IPS-18c (cell line): ENCODE results near the gene FBRSL1.

ENCODE experiments used
- H3K4me3 ChIP-seq: 2 replicates; pipeline ENCODE4 v1.7.0; 2013; ENCODE audit warnings: low read depth, mild to moderate bottlenecking, low read length, moderate library complexity; ENCODE audit not compliant: insufficient read depth
- H3K9me3 ChIP-seq: one replicate; pipeline ENCODE4 v1.6.1; 2013; ENCODE audit warnings: mild to moderate bottlenecking, low read length, moderate library complexity; ENCODE audit not compliant: control insufficient read depth, insufficient read depth

Gene FBRSL1

GRCh38 chr12:132488127-132489077 lies 1.5 kb upstream of the FBRSL1 start:
- Histone ChIP-seq H3K4me3 (peak overlapping the region; percentile 66; the same call in 1 of the 2 replicates), H3K9me3 (no peaks in the 10 kb centered on the region)

GRCh38 chr12:132489078-132489601 lies 811 bp upstream of the FBRSL1 start:
- H3K4me3 ChIP-seq, result peak overlapping the region; percentile 66

GRCh38 chr12:132490422-132491137 lies 629 bp downstream of the FBRSL1 start:
- H3K9me3 ChIP-seq, result no peaks in the 10 kb centered on the region
- H3K4me3 ChIP-seq, result peak overlapping the region; percentile 60

More at GRCh38 chr12:132489078-132489601, 811 bp upstream of the FBRSL1 start:
- no peaks in the 10 kb centered on the region for H3K9me3 ChIP-seq

- Histone ChIP-seq H3K9me3 (no peaks in the 10 kb centered on the region), H3K4me3 (peak overlapping the region; percentile 60)
These were observed 1.2 kb downstream of the FBRSL1 start for GRCh38 chr12:132491138-132491663.

- H3K9me3 ChIP-seq, result no peaks in the 10 kb centered on the region
These were observed 1.9 kb downstream of the FBRSL1 start for GRCh38 chr12:132491761-132492378.

GRCh38 chr12:132492522-132492921 lies 2.6 kb downstream of the FBRSL1 start:
- Histone ChIP-seq H3K9me3 (no peaks in the 10 kb centered on the region), H3K4me3 (no peak overlapping the region)

More at GRCh38 chr12:132491761-132492378, 1.9 kb downstream of the FBRSL1 start:
- peak overlapping the region; percentile 60 for H3K4me3 ChIP-seq

- no peaks in the 10 kb centered on the region for H3K9me3 ChIP-seq
- H3K4me3 ChIP-seq, result no peak overlapping the region
These were observed 3.0 kb downstream of the FBRSL1 start for GRCh38 chr12:132492951-132493350.

- Histone ChIP-seq H3K9me3 (no peaks in the 10 kb centered on the region), H3K4me3 (no peak overlapping the region)
These were observed 3.7 kb downstream of the FBRSL1 start for GRCh38 chr12:132493482-132494178.

GRCh38 chr12:132494294-132495164 lies 4.6 kb downstream of the FBRSL1 start:
- no peak overlapping the region for H3K4me3 ChIP-seq

GRCh38 chr12:132495165-132495544 lies 5.2 kb downstream of the FBRSL1 start:
- H3K4me3 ChIP-seq, result no peak overlapping the region

More at GRCh38 chr12:132494294-132495164, 4.6 kb downstream of the FBRSL1 start:
- no peaks in the 10 kb centered on the region for H3K9me3 ChIP-seq

GRCh38 chr12:132495629-132496357 lies 5.8 kb downstream of the FBRSL1 start:
- Histone ChIP-seq H3K4me3 (no peak overlapping the region), H3K9me3 (no peaks in the 10 kb centered on the region)

More at GRCh38 chr12:132495165-132495544, 5.2 kb downstream of the FBRSL1 start:
- no peaks in the 10 kb centered on the region for H3K9me3 ChIP-seq

- Histone ChIP-seq H3K4me3 (no peak overlapping the region), H3K9me3 (no peaks in the 10 kb centered on the region)
These were observed 6.4 kb downstream of the FBRSL1 start for GRCh38 chr12:132496358-132496669.

GRCh38 chr12:132496710-132497109 lies 6.8 kb downstream of the FBRSL1 start:
- H3K4me3 ChIP-seq, result no peak overlapping the region

GRCh38 chr12:132497514-132498405 lies 7.8 kb downstream of the FBRSL1 start:
- no peaks in the 10 kb centered on the region for H3K9me3 ChIP-seq
- no peak overlapping the region for H3K4me3 ChIP-seq

More at GRCh38 chr12:132496710-132497109, 6.8 kb downstream of the FBRSL1 start:
- H3K9me3 ChIP-seq, result no peaks in the 10 kb centered on the region
